ENCODE measurements around the gene SH3PXD2A. TPM values are rescaled to one million over a fixed set of nuclear protein-coding genes. Genes with fewer than 3 reads are reported as not detected.

Gene SH3PXD2A
- total RNA-seq, 1 experiment from 2014 or later = 4.5 TPM

- no peak overlapping the region for H3K18ac ChIP-seq (ENCODE audit: insufficient read length, low read depth, low read length)
- H2BK20ac ChIP-seq (ENCODE audit: low read depth, low read length, poor library complexity, severe bottlenecking) = no peak overlapping the region
- H3K56ac ChIP-seq (ENCODE audit: insufficient read length, low read depth, low read length) = no peak overlapping the region
- no peaks in the 10 kb centered on the region for H3K79me1 ChIP-seq (ENCODE audit: insufficient read depth, low read depth, low read length, poor library complexity, severe bottlenecking)
- Mint-ChIP-seq H3K27me3 (ENCODE audit: low read depth) (no peaks in the 10 kb centered on the region; the same call in 1 of the 2 replicates), H3K36me3 (ENCODE audit: insufficient read depth in 1 of 3, low read depth in 3 of 3) (no peaks in the 10 kb centered on the region), H3K4me1 (peaks cover 4 to 11% of the 10 kb centered on the region in 2 experiments), H3K9me3 (no peaks in the 10 kb centered on the region), H3K27ac (no peak overlapping the region), H3K4me3 (no peak overlapping the region)
- H2AK5ac ChIP-seq (ENCODE audit: insufficient read length, low read length) = no peak overlapping the region
- no peak overlapping the region for H4K91ac ChIP-seq (ENCODE audit: insufficient read length, low read depth, low read length)
- no peak for TF ChIP-seq CTCF (conservative IDR thresholded peaks at IDR 0.05)
- H3K9ac ChIP-seq (ENCODE audit: extremely low read depth, insufficient read length, low read length) = no peak overlapping the region
- no peaks in the 10 kb centered on the region for H3K27me3 ChIP-seq (ENCODE audit: insufficient read depth, low read length)
- no peaks in the 10 kb centered on the region for H3K4me1 ChIP-seq (ENCODE audit: insufficient read depth, low read length)
- H3K4me2 ChIP-seq (ENCODE audit: insufficient read depth, insufficient read length, low read length) = no peak overlapping the region
- no peak overlapping the region for H3K27ac ChIP-seq (ENCODE audit: insufficient read length, low read depth, low read length)
- H3K23ac ChIP-seq (ENCODE audit: insufficient read length, low read depth, low read length) = no peak overlapping the region
- no peaks in the 10 kb centered on the region for H3K9me3 ChIP-seq (ENCODE audit: control insufficient read depth, low read depth, low read length)
- no peaks in the 10 kb centered on the region for H3K79me2 ChIP-seq (ENCODE audit: insufficient read depth, low read length)
- H2BK120ac ChIP-seq (ENCODE audit: low read depth, low read length, poor library complexity, severe bottlenecking) = no peak overlapping the region
- H3K4ac ChIP-seq (ENCODE audit: low read depth, low read length) = no peak overlapping the region
- no peak for DNase-seq
- H2BK5ac ChIP-seq (ENCODE audit: insufficient read length, low read length) = no peak overlapping the region
- no peak overlapping the region for H3K14ac ChIP-seq (ENCODE audit: insufficient read depth, low read length)
- H2BK15ac ChIP-seq (ENCODE audit: low read depth, low read length) = no peak overlapping the region
- H3K23me2 ChIP-seq (ENCODE audit: insufficient read length, low read depth, low read length, poor library complexity, severe bottlenecking) = no peaks in the 10 kb centered on the region
- no CpG with 5 or more reads among the region's 5 CpGs for WGBS (ENCODE audit: extremely low coverage, insufficient read length, low lambda C conversion rate)
- no peak overlapping the region for H2BK12ac ChIP-seq (ENCODE audit: insufficient read length, low read depth, low read length)
- H4K8ac ChIP-seq (replicated peaks; ENCODE audit: insufficient read length, low read depth, low read length) = no peak overlapping the region
- H4K20me1 ChIP-seq (ENCODE audit: control insufficient read depth, insufficient read depth, insufficient read length) = no peaks in the 10 kb centered on the region
- H3T11ph ChIP-seq (ENCODE audit: low read length) = no peak overlapping the region
- no peak overlapping the region for H4K5ac ChIP-seq (ENCODE audit: insufficient read length, low read depth, low read length)
- no peak overlapping the region for H2AFZ ChIP-seq (ENCODE audit: low read length)
Measured at GRCh38 chr10:103712146-103712545, 143.2 kb downstream of the SH3PXD2A start.

Data from H9 (cell line).